TTC549 (cell line): ENCODE results near the gene RHEB.

Experiments used
- FAIRE-seq: peaks from 2 replicates; lab custom pipeline; 2012; peaks lifted over from hg19 to GRCh38; lab: Jason Lieb, UNC

The RHEB gene

GRCh38 chr7:151448261-151449252, 71.1 kb downstream of the RHEB start:
- FAIRE-seq: no peak

GRCh38 chr7:151447901-151448260, 71.8 kb downstream of the RHEB start:
- no peak for FAIRE-seq

- no peak for FAIRE-seq
These were observed 72.4 kb downstream of the RHEB start for GRCh38 chr7:151447312-151447711.

GRCh38 chr7:151446412-151446811, 73.3 kb downstream of the RHEB start:
- FAIRE-seq: no peak

- FAIRE-seq: no peak
These were observed 75.1 kb downstream of the RHEB start for GRCh38 chr7:151444632-151445031.

- FAIRE-seq: no peak
These were observed 76.8 kb downstream of the RHEB start for GRCh38 chr7:151442776-151443496.

- no peak for FAIRE-seq
These were observed 78.8 kb downstream of the RHEB start for GRCh38 chr7:151440799-151441445.

- FAIRE-seq: no peak
These were observed 79.6 kb downstream of the RHEB start, which contains the start of gene CRYGN for GRCh38 chr7:151439855-151440798. Gene CRYGN (minus strand): TSS chr7:151440141. CDS start chr7:151439917, 224 bp downstream.

GRCh38 chr7:151438864-151439601, 80.7 kb downstream of the RHEB start:
- no peak for FAIRE-seq

GRCh38 chr7:151437866-151438516, 81.7 kb downstream of the RHEB start:
- no peak for FAIRE-seq

GRCh38 chr7:151437159-151437553, 82.5 kb downstream of the RHEB start:
- no peak for FAIRE-seq

- no peak for FAIRE-seq
These were observed 83.1 kb downstream of the RHEB start for GRCh38 chr7:151436446-151437158.

- FAIRE-seq: no peak
These were observed 83.7 kb downstream of the RHEB start for GRCh38 chr7:151435971-151436370.

- no peak for FAIRE-seq
These were observed 84.4 kb downstream of the RHEB start for GRCh38 chr7:151435103-151435916.

GRCh38 chr7:151434549-151434948, 85.1 kb downstream of the RHEB start:
- FAIRE-seq: no peak

- FAIRE-seq: no peak
These were observed 85.8 kb downstream of the RHEB start for GRCh38 chr7:151433721-151434400.

GRCh38 chr7:151432658-151433521, 86.8 kb downstream of the RHEB start:
- FAIRE-seq: no peak
